NCI-H1436 treated with DMSO at 0.1 percent for 48 hours (cell line): Measurements from ENCODE around the gene GRIA1.

ENCODE experiments used
- DNase-seq: peaks from one replicate; lab custom pipeline; 2025; lab: John Stamatoyannopoulos, UW

GRIA1 gene

DNA sequence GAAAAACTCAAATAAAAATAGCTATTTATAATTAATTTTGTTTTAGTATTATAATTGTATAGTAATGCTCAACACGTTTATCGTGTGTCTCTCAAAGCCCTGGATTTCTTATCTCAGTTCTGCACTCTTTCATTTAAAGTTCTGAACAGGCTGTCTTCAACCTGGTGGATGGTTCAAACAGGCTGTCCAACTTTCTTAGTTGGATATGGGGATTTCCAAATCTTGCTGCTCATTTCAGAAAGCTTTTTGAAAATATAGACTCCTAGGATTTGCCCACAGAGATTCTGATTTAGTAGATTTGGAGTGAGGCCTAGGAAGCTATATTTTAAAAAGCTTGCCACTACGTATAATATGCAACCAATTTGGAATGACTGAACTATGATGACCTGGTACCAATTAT, 120.3 kb downstream of the GRIA1 start:
- no peak for DNase-seq

- no peak for DNase-seq
Measured at GRCh38 chr5:153613144-153613543, 122.7 kb downstream of the GRIA1 start.

DNA sequence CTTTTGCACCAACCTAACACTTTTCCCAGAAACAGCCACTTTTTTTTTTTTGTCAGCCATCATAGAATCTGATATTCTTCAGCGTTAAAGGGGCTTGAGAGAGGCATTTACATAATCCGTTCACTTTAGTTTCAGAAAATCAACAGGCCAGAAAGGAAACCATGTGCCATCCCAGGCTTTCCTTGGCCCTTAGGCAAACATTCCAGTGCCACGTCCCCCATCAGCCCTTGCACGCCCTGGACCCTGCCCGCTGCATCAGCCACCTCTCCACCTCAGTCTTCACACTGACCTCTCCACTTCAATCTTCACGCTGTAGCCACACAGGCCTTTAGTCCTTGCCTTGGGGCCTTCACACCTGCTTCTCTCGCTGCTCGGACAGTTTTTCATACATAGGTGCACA, 123.2 kb downstream of the GRIA1 start:
- DNase-seq, result no peak

GRCh38 chr5:153617190-153617589, 126.7 kb downstream of the GRIA1 start:
- DNase-seq, result no peak

- no peak for DNase-seq
Measured at GRCh38 chr5:153618307-153618706, 127.8 kb downstream of the GRIA1 start.

DNA sequence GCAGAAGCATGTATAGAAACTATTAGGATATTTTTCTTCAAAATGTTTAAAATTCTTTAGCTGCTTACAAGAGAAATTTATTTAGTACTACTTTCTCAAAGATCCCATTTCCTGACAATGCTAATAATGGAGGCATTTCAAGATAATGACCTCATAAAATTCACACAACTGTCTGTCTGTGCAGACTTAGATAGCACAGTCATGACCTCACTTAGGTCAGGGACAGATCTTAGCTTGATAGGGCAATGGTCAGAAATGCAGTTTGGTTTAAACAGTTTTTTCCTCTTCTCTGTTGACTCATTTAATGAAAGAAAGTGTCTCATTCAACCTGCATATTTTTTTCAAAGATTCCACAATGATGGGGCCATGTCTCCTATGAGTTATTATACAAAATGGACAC, 128.4 kb downstream of the GRIA1 start:
- DNase-seq, result no peak

GRCh38 chr5:153619771-153620170, 129.3 kb downstream of the GRIA1 start:
- no peak for DNase-seq

DNA sequence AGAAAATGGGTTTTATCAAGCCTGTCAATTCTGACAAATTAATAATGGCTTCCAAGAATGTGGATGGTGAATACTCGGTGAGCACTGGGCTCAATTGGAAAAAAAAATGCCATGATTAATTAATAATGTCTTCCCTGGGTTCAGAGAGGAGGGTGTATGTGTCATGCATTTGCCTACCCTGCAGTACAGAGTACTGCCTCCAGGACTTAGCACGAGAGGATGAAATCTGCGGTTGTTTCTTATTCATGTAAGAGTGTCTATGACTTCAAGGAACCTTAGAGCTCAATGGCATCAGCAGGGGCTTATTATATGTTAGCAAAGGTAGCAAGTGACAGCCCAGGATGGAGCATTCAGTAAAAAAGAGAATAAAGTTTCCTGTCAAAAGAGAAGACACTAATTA, 132.7 kb downstream of the GRIA1 start:
- no peak for DNase-seq

DNA sequence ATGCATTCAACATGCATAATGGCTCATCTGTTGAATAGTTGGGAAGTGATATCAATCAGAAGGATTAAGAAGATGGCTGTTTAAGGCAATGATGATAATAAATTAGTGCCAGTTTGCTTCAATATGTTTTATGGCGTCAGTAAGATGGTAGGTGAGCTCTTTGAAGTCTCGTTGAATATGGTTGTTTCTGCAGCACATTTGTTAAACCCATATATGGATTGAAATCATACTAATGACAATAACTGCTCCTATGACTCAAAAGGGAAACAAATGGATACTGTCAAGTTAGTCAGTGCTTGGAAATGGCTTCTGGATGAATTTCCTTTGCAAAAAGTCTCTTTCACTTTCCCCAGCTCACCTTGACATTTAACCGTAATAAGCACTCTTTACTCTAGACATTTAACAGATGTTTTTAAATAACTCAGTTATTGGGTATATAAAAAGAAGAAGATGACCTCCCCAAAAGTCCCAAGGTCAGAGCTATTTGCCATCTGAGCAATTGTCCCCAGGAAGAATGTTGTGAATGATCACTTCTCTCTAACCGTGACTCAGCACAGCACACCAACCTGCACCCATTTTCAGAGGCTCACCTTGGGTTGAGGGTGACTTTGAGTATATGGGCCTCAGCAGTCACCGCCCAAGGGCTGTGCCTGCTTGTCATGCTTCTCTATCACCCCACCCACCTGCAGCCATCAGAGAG, 133.4 kb downstream of the GRIA1 start:
- DNase-seq, result no peak

GRCh38 chr5:153624451-153624765, 133.9 kb downstream of the GRIA1 start:
- no peak for DNase-seq

DNA sequence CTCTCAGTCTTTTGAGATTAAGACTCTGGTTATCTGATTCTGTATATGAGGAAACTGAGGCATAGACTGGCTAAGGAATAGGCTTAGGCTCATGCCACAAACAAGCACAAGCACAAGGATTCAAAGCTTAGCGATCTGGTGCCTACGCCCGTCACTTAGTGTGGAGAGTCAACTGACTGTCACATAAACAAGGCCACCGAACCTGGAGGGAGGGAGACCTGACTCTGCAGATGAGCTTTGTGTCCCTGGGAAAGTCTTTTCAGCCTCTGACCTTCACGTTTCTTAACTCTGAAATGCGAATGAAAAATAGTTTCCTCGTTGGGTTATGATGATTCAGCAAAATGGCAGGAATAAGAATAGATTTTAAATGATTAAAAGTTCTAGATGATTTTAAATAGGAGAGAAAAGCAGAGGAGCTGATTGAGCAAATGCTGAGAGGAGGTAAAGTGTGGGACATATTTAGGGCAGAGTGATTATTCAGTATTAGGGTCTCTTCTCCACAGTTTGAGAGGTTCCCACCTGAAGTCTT, 135.4 kb downstream of the GRIA1 start:
- DNase-seq, result no peak

DNA sequence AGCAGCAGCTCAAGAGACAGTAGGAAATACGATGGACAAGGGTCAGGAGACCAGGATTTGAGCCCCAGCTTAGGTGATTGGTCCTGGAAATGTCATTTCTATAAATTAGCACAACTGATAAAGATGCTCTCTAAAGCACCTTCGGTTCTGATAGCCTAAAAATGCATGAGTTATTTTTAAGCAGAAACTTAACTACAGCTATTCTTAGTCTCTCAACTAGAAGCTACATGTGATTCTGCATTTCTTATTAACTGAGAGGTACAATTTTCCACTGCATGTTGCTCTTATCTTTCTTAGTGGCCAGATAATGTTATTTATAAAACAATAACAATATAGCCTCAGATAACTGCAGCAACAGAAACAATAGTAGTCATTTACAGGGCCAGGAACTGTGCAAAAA, 136.4 kb downstream of the GRIA1 start:
- no peak for DNase-seq

GRCh38 chr5:153629027-153629895, 138.8 kb downstream of the GRIA1 start:
- no peak for DNase-seq

DNA sequence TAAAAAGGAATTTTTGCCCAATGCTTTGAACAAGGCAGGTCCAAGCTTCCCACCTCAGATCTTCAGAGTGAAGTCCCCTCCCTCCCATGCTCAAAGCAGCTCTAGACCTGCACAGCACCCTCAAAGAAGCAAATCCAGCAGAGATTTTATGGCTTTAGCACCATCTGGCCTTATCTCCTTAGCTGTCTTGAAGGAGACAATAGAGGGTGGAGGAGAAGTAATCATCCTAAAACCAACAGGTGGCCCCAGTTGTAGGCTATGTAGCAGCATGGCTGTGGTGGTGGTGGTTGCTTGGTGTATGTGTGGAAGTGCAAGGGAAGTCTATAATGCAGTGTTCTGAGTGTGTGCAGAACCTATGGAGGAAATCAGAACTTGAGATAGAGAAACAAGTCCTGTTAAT, 140.1 kb downstream of the GRIA1 start:
- no peak for DNase-seq

DNA sequence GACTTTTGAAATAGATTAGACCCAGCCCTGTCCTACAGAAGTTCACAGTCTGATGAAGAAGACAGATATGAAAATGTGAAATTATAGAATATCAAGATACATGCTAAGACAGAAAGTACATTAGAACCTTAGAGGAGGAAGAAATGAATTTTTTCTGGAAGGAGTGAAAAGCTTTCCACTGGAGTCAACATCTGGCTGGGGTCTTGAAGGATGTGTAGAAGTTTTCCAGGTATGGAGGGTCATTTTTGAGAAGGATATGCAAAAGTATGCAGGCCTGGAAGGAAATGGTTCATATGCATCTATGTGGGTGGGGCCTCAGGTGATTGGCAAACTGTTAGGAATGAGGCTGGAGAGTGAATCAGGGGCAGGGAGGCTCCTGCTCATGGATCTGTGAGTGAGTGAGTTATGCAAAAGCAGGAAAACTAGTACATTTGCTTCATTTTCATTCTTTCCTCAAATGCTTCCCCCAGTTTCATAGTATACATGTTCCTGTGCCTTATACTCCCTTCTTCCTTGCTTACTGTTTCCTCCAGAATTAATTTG, 142.3 kb downstream of the GRIA1 start:
- no peak for DNase-seq

DNA sequence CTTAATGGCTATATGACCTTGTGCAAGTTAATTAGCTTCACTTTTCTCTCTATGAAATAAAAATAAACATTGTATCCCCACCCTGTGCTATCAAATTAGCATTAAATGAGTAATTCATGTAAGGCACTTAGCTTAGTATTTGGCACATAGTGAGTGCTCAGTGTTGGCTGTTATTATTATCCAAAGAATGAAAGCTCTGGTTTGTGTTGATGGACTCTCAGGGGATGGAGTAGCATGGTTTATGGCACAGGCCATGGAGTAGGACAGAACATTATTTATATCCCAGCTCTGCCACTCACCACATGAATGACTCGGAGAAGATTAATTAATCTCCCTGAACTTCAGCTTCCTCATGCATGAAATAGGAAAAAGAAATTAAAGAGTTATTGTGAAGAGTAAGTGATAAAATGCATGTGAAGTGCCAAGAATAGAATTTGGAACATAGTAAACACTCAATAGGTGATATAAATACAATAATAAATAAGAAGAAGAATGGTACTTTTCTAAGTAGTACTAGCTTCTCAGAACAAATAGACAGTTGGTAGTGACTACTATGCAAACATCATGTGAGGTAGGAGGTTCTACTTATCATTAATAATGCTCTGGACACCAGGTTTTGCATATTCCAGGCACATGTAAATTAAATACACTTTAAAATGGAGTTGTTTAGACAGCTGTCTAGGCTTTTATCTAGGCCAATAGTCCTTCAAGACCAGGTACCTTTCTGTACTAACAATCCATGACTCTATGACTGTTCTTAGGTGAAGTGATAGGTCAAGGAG, 146.4 kb downstream of the GRIA1 start:
- no peak for DNase-seq

DNA sequence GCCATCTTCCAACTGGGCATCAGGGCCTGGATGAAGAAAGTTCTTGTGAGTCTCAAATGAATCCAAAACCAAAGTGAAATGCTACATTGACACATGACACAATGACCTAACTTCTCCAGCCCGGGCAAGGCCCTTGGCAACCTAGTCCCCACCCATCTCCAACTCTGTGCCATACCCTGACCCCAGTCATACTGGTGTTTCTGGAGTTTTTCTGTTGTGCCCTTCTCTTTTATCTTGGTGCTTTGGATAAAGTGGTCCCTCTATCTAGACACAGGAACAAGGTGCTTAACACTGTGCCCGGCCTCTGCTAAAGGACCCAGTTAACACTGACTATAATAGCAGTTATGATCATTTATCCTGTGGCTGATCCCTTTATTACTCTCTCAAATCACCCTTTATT, 149.8 kb downstream of the GRIA1 start:
- no peak for DNase-seq

- DNase-seq, result no peak
Measured at GRCh38 chr5:153641183-153641688, 150.8 kb downstream of the GRIA1 start.

- DNase-seq, result no peak
Measured at GRCh38 chr5:153654504-153655200, 164.2 kb downstream of the GRIA1 start.

- no peak for DNase-seq
Measured at GRCh38 chr5:153655201-153655510, 164.7 kb downstream of the GRIA1 start.

DNA sequence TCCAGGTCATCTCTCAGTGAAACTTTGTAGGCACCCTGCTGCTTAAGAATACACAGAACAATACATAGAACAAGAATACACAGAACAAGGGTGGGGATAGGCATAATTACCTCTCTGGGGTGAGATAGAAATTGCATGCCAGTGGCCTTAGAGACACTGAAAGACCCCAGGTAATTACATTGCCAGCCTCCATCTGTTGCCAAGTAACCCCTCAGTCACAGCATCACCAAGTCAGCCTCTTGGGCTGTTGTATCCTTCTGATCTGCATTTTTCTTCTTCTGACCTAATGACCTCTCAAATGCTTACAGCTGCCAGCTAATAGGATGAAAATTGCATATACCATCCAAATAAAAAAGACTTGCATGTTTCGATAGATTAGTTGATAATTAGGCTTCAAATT, 167.7 kb downstream of the GRIA1 start:
- DNase-seq, result no peak

GRCh38 chr5:153658606-153659005, 168.1 kb downstream of the GRIA1 start:
- DNase-seq, result no peak
